ENCODE measurements around the gene PACSIN3. TPM values are rescaled to one million over a fixed set of nuclear protein-coding genes. Genes with fewer than 3 reads are reported as not detected.
A peak's percentile ranks its signal among the peaks of the same experiment; 100 is the strongest.

PACSIN3 gene
- total RNA-seq, 2 experiments from 2014 or later, result 0.64 to 2.2 TPM

DNA sequence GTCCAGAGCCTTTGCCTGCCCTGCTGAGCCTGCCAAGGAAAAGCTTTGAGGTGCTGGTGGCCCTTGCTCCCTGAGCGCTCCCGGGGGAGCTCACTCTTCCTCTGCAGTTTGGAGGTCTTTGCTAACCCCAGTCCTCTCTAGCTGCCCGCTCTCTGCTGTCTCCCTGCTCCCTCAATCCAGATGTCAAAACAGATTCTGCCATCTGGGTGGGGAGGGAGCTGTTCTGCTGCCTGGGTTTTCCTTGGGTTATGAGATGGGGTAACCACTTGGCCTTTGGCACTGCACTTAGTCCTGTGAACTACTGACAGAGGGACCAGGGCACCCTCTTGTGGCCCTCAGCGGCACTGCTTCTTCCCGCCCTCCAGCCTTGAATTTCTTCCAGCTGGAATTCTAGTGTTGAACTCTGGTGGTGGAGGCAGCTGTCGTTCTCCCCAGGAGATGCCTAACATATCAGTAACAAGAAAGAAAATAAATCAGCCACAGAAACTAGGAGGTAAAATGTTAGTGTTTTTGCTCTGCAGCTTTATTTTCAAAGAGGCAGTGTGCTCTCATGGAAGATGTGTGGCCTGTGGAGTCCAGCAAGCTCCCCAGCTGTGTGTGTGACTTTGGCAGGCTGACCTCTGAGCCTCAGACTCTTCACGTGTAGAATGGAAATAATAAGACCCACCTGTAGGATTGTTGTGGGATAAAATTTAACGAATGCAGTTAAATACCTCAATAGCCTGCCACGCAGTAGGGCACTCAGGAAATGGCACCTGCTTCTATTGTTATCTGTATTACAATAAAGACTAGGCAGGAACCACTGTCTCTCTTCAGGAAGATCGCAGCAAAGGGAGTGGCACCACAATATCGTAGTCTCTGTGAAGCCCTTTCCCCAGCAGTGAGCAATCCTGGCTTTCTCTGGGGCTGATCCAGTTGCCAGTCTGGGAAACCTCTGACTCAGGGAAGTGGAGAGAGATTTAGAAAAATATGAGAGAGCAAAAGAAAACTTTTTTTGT, 33.0 kb downstream of the PACSIN3 start:
- H3K36me3 Mint-ChIP-seq, result no peaks in the 10 kb centered on the region
- CTCF ChIA-PET, result interaction anchor here (0.6 to 5.7 kb wide), 40 partner anchors 8 to 519 kb away, joined by 3 to 32 read pairs (median 4); partner anchors contain the start of genes ACP2, ARFGAP2, CKAP5 and CSTPP1
- no peaks in the 10 kb centered on the region for H3K27me3 Mint-ChIP-seq
- no peaks in the 10 kb centered on the region for H3K9me3 Mint-ChIP-seq (ENCODE audit: low read depth)
- no peak overlapping the region for H3K27ac Mint-ChIP-seq
- H3K4me1 Mint-ChIP-seq, result peaks cover 32% of the 10 kb centered on the region
- peak; percentile 65 for DNase-seq
- H3K4me3 Mint-ChIP-seq, result no peak overlapping the region
- peak; percentile 56 for ATAC-seq

DNA sequence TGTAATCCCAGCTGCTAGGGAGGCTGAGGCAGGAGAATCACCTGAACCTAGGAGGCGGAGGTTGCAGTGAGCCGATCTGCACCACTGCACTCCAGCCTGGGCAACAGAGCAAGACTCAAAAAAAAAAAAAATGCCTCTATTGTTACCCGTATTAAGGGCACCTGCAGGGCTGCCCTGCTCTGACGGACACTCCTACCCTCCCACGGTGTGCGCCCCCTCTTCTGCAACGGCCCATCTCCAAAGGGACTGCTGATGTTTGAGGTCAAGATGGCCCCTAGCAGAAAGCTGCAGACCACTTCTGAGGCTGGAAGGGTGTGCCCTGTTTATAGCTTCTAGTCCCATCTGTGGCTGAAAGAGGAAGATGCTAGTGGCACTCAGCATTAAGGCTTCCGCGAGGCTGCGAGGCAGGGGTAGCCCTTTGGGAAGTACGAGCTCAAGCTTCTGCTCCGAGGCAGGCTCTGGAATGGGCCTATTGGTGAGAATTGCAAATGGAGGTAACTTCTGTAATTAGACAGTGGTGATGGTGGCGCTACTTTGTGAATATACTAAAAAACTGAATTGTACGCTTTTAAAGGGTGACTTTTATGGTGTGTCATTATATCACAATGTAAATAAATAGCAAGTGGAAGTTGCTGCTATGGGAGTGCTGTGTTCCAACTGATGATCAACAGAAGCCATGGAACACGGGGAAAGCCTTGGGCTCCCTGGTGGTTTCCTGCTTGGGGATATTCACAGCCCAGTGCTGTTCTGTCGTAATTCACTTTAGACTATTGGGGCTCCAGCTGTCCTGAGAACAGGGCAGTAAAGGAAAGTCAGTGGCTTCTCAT, 33.9 kb downstream of the PACSIN3 start:
- CTCF ChIA-PET, result interaction anchor here (0.8 to 5.7 kb wide), 31 partner anchors 8 to 491 kb away, joined by 3 to 32 read pairs (median 5); partner anchors contain the start of genes ACP2, CKAP5, CSTPP1 and LRP4
- Mint-ChIP-seq H3K27ac (no peak overlapping the region), H3K36me3 (no peaks in the 10 kb centered on the region), H3K9me3 (ENCODE audit: low read depth) (no peaks in the 10 kb centered on the region), H3K4me3 (no peak overlapping the region), H3K27me3 (no peaks in the 10 kb centered on the region), H3K4me1 (peaks cover 32% of the 10 kb centered on the region)
- no peak for DNase-seq
- no peak for ATAC-seq

DNA sequence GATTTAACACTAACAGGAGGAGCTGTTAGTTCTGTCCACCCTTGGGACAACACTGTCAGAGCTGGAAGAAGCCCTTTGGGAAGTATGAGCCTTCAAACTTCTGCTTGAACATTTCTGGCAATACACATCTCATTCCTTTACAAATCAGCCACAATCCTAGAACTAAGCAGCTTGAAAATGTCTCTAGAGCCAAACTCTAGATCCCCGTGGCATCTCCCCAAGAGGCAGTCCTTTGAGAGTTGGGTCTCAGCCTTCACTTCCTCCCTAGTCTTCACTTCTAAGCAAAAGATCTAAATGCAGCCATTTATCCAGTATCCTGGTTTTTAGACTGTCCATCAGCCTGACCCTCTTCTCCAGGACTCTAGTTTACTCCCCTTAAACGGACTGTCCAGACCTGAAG, 36.5 kb downstream of the PACSIN3 start:
- Mint-ChIP-seq H3K4me1 (peaks cover 19% of the 10 kb centered on the region), H3K27me3 (no peaks in the 10 kb centered on the region), H3K9me3 (ENCODE audit: low read depth) (no peaks in the 10 kb centered on the region), H3K4me3 (no peak overlapping the region), H3K36me3 (no peaks in the 10 kb centered on the region), H3K27ac (no peak overlapping the region)
- ATAC-seq (no peak), DNase-seq (no peak)
- CTCF ChIA-PET, result interaction anchor here (0.6 to 1.5 kb wide), 3 partner anchors 74 to 233 kb away, joined by 3 to 5 read pairs (median 4); no protein-coding TSS in a partner anchor

DNA sequence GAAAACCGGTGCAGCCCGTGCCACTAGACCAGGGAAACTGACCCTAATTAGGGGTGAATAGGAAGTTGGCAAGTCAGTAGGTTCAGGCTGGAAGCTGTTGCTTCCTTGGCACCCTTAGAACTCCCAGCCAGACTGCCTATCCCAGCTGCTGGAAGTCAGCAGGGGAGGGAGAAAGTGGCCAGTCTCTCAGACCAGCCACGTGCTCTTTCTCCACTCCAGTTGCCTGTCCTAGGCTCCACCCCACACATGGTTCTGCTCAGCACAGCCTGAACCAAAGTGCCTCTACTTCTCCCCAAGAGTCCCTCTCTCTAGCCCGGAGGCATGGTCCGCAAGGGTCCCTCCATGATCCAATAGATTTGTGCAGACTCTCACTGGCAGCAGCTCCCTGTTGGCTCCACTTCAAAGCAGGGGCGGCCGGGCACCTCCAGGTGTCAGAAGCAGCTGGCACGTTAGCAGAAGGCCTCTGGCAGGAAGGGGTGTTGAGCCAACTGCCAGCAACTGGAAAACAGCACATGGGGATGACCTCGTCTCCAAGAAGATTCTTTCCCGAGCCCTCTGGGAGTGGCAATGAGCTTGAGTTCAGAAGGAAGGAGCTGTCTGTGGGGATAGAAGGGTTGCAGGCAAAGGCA, 37.2 kb downstream of the PACSIN3 start:
- Mint-ChIP-seq H3K36me3 (no peaks in the 10 kb centered on the region), H3K4me3 (no peak overlapping the region), H3K27me3 (no peaks in the 10 kb centered on the region), H3K4me1 (peaks cover 11% of the 10 kb centered on the region), H3K27ac (no peak overlapping the region), H3K9me3 (ENCODE audit: low read depth) (no peaks in the 10 kb centered on the region)
- DNase-seq, result no peak
- no peak for ATAC-seq
- CTCF ChIA-PET, result interaction anchor here (1.1 to 1.5 kb wide), 2 partner anchors 121 to 232 kb away, joined by 3 to 5 read pairs; no protein-coding TSS in a partner anchor

DNA sequence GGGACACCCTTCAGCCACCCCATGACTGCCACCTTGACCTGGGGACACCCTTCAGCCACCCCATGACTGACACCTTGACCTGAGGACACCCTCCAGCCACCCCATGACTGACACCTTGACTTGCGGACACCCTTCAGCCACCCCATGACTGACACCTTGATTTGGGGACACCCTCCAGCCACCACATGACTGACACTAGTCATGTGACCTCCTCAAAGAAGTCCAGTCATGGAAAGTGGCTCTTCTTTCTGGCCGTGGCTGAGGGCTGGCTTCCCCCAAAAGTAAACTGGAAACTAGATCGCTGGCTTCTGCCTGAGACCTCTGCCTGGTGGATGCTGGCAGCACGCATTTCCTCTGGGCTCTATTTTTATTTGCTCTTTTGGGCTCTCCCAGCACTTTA, 38.0 kb downstream of the PACSIN3 start:
- Mint-ChIP-seq H3K36me3 (no peaks in the 10 kb centered on the region), H3K27ac (no peak overlapping the region), H3K4me1 (peaks cover 4% of the 10 kb centered on the region), H3K27me3 (no peaks in the 10 kb centered on the region), H3K4me3 (no peak overlapping the region), H3K9me3 (ENCODE audit: low read depth) (no peaks in the 10 kb centered on the region)
- no peak for ATAC-seq
- DNase-seq, result no peak
- CTCF ChIA-PET, result no interaction called here

DNA sequence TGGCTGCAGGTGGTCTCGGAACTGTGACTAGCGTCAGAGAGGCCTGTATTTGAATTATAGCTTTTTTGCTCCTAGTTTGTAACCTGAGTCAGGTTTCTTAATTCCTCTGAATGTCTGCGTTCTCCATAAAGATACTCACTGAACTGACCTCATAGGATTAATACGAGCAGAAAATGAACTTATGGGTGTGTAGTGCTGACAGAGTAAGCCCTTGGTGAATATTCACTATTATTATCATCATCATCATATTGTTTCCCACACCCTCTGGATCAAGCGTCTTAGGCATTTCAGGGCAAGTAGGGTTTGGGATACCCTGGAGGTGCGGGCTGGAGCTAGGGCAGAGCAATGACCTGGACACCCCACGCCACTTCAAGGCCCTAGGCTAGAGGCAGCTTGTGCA, 38.6 kb downstream of the PACSIN3 start:
- no peak overlapping the region for H3K27ac Mint-ChIP-seq
- H3K4me1 Mint-ChIP-seq, result no peaks in the 10 kb centered on the region
- ATAC-seq, result no peak
- CTCF ChIA-PET, result interaction anchor here (1.2 to 1.8 kb wide), 2 partner anchors 15 to 228 kb away, joined by 4 read pairs; no protein-coding TSS in a partner anchor
- DNase-seq, result no peak
- H3K27me3 Mint-ChIP-seq, result no peaks in the 10 kb centered on the region
- H3K4me3 Mint-ChIP-seq, result no peak overlapping the region
- H3K9me3 Mint-ChIP-seq (ENCODE audit: low read depth), result no peaks in the 10 kb centered on the region
- H3K36me3 Mint-ChIP-seq, result no peaks in the 10 kb centered on the region

DNA sequence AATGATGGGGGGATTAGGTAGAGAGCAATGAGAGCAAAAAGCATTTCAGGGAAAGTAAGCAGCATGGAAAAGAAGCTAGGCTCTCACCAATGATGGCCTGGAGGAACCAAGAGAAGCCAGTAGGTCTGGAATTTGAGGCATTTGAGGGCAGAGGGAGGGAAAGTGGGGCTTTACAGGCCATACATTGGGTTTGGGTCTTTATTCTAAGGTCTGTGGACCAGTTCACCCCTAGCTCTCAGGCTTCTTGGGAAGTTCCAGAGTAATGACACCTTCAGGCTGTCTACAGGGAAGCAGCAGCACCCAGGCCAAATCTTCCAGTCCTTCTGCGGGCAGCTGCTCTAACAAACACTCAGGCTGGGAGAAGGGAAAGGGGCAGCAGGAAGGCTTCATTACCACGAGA, 39.0 kb downstream of the PACSIN3 start:
- Mint-ChIP-seq H3K9me3 (ENCODE audit: low read depth) (no peaks in the 10 kb centered on the region), H3K36me3 (no peaks in the 10 kb centered on the region), H3K27ac (no peak overlapping the region), H3K27me3 (no peaks in the 10 kb centered on the region), H3K4me3 (no peak overlapping the region), H3K4me1 (no peaks in the 10 kb centered on the region)
- no peak for ATAC-seq
- CTCF ChIA-PET, result interaction anchor here (1.0 to 1.8 kb wide), 3 partner anchors 9 to 227 kb away, joined by 3 to 4 read pairs (median 4); no protein-coding TSS in a partner anchor
- DNase-seq, result no peak

DNA sequence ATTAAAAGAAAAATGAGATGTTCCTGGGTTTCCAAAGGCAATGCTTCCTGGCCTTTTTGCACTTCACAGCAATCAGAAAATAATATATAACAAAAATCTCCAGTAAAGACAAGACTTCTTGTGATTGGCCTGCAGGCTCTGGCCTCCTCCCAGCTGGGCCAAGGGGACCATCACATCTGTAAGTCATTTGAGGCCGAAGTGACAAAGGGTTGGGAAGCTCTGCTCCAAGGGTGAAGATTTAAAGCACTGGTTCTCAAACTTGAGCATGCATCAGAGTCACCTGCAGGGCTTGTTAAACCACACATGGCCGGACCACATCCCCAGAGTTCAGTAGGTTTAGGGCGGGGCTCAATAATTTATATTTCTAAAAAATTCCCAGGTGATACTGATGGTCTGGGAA, 41.7 kb downstream of the PACSIN3 start:
- no peaks in the 10 kb centered on the region for H3K36me3 Mint-ChIP-seq
- H3K4me1 Mint-ChIP-seq, result no peaks in the 10 kb centered on the region
- H3K27ac Mint-ChIP-seq, result no peak overlapping the region
- ATAC-seq (no peak), DNase-seq (no peak)
- H3K4me3 Mint-ChIP-seq, result no peak overlapping the region
- CTCF ChIA-PET, result interaction anchor here (1.3 kb wide), 1 partner anchor 8 kb away, joined by 5 read pairs; no protein-coding TSS in a partner anchor
- no peaks in the 10 kb centered on the region for H3K9me3 Mint-ChIP-seq (ENCODE audit: low read depth)
- H3K27me3 Mint-ChIP-seq, result no peaks in the 10 kb centered on the region

DNA sequence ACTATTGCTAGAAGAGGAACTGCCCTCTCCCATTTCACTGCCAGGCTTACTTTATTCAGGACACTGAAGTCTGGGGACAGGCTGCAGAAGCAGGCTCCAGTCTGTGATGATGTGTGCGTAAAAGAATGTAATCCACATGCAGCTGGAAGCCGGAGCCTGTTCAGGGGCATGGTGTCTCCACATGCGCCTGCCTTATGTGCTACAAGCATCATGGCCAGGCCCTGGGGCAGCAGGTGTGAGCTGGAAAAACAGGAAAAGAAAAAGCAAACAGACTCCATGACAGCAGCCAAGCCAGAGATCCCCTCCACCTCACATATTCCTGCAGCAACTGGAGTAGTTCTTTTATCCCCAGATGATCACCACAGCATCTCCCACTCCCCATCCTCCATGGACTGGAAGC, 42.9 kb downstream of the PACSIN3 start:
- no peak overlapping the region for H3K27ac Mint-ChIP-seq
- ATAC-seq (no peak), DNase-seq (no peak)
- H3K4me3 Mint-ChIP-seq, result no peak overlapping the region
- no peaks in the 10 kb centered on the region for H3K27me3 Mint-ChIP-seq
- no peaks in the 10 kb centered on the region for H3K9me3 Mint-ChIP-seq (ENCODE audit: low read depth)
- peaks cover 3% of the 10 kb centered on the region for H3K36me3 Mint-ChIP-seq
- CTCF ChIA-PET, result interaction anchor here (1.6 kb wide), 1 partner anchor 10 kb away, joined by 6 read pairs; no protein-coding TSS in a partner anchor
- H3K4me1 Mint-ChIP-seq, result peaks cover 2% of the 10 kb centered on the region

DNA sequence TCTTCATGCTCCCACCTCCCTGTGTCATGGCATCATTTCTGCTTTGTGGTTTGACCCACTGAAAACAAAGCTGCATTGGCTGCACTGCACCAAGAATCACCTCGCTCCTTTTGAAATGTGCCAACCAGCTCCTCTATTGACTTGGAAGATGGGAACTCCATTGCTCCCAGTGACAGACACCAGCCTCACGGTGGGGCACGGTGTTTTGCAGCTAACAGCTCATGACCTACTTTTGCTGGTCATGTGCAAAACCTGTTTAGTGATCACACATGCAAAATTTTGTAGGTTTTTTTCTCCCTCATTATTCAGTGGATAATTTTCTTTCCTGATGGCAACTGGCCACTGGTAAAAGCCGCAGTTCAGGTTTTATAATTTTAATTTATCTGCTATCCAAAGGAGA, 46.4 kb downstream of the PACSIN3 start:
- no peak overlapping the region for H3K4me3 Mint-ChIP-seq
- CTCF ChIA-PET, result interaction anchor here (1.1 to 1.2 kb wide), 2 partner anchors 11 to 13 kb away, joined by 3 to 6 read pairs; no protein-coding TSS in a partner anchor
- ATAC-seq, result no peak
- no peaks in the 10 kb centered on the region for H3K9me3 Mint-ChIP-seq (ENCODE audit: low read depth)
- no peaks in the 10 kb centered on the region for H3K27me3 Mint-ChIP-seq
- DNase-seq, result no peak
- H3K27ac Mint-ChIP-seq, result no peak overlapping the region
- H3K36me3 Mint-ChIP-seq, result peaks cover 3% of the 10 kb centered on the region
- peaks cover 2% of the 10 kb centered on the region for H3K4me1 Mint-ChIP-seq

DNA sequence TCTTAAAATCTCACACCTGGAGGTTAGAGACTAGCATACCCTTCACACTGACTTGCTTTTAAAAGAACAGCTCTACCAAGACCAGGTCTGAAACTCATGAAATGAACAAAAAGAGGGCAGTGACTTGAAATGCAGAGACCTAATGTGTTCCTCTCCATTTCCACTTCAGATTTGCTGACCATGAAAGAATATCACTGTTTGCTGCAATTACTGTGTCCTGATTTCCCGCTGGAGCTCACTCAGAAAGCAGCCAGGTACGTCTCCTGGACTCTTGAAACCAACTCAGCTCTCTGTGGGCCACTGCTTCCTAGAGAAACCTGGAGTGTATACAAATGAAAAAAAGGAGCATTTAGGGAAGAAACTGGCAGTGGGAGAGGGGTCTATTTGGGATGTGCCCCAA, 48.8 kb downstream of the PACSIN3 start:
- no peaks in the 10 kb centered on the region for H3K27me3 Mint-ChIP-seq
- peaks cover 3% of the 10 kb centered on the region for H3K36me3 Mint-ChIP-seq
- CTCF ChIA-PET, result no interaction called here
- ATAC-seq (no peak), DNase-seq (no peak)
- H3K27ac Mint-ChIP-seq, result no peak overlapping the region
- no peaks in the 10 kb centered on the region for H3K9me3 Mint-ChIP-seq (ENCODE audit: low read depth)
- H3K4me1 Mint-ChIP-seq, result peaks cover 2% of the 10 kb centered on the region
- H3K4me3 Mint-ChIP-seq, result no peak overlapping the region

DNA sequence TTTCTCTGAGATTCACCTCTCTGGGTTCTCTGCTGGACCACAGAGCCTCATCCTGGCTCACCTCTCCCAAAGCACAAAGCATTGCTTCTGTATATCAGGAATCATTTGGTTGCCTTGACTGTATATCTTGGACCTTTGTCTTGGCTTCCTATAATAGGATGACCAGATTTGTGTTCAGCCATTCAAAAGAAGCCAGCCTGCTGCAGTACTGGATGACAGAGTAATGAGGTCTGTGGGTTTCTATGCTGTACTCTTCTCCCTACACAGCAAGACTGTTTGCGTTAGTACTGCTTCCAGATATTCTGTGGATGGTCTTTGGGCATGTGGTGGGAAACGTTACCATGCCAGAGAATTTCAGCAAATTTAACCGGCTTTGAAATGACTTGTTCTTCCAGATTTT, 49.3 kb downstream of the PACSIN3 start:
- DNase-seq (no peak), ATAC-seq (no peak)
- Mint-ChIP-seq H3K4me3 (no peak overlapping the region), H3K27ac (no peak overlapping the region), H3K27me3 (no peaks in the 10 kb centered on the region), H3K36me3 (peaks cover 3% of the 10 kb centered on the region), H3K4me1 (peaks cover 2% of the 10 kb centered on the region), H3K9me3 (ENCODE audit: low read depth) (no peaks in the 10 kb centered on the region)
- CTCF ChIA-PET, result no interaction called here

DNA sequence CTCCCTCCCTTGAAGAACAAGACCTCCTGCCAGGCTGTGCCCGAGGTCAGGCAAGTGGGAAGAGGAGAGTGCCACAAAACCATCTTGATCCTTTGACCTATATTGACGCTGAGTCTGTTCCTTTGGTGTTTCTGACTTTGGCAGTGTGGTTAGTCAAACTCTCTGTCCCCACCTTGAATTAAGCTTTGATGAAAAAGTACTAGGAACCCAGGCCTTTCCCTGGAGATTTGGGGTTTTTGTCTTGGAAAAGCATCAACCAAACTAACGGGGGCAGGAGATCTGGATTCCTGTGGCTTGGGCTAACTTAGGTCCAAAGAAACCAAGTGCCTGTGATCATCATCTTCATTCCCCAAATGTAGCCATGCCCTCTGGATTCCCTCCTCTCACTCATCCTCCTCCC, 49.9 kb downstream of the PACSIN3 start:
- no peak overlapping the region for H3K4me3 Mint-ChIP-seq
- H3K27me3 Mint-ChIP-seq, result no peaks in the 10 kb centered on the region
- H3K4me1 Mint-ChIP-seq, result peaks cover 3% of the 10 kb centered on the region
- CTCF ChIA-PET, result no interaction called here
- ATAC-seq (no peak), DNase-seq (no peak)
- no peaks in the 10 kb centered on the region for H3K9me3 Mint-ChIP-seq (ENCODE audit: low read depth)
- H3K36me3 Mint-ChIP-seq, result peaks cover 3% of the 10 kb centered on the region
- H3K27ac Mint-ChIP-seq, result no peak overlapping the region
